Stimulated activated CD8-positive, alpha-beta memory T cell treated with anti-CD3 and anti-CD28 coated beads, Interleukin-4, amount 100 ng/mL, for 24 hours (primary cell): Measurements from ENCODE around the gene LONP2.

Source experiments
- DNase-seq: peaks from one replicate; pipeline ENCODE4 v3.0.0-alpha.2; 2020; ENCODE audit warnings: low read depth

LONP2 gene

GRCh38 chr16:48244080-48244862, at the start of gene LONP2:
Gene LONP2 (plus strand): TSS chr16:48244300. CDS start chr16:48244389, 89 bp downstream.
- peak; percentile 90 for DNase-seq

- DNase-seq, result no peak
Observed at GRCh38 chr16:48194828-48195556, 49.1 kb upstream of the LONP2 start.

- no peak for DNase-seq
Observed at GRCh38 chr16:48197294-48197693, 46.8 kb upstream of the LONP2 start.

GRCh38 chr16:48201515-48202201, 42.4 kb upstream of the LONP2 start:
- no peak for DNase-seq

GRCh38 chr16:48203974-48204824, 39.9 kb upstream of the LONP2 start:
- no peak for DNase-seq

GRCh38 chr16:48204825-48205151, 39.3 kb upstream of the LONP2 start:
- DNase-seq, result no peak

- no peak for DNase-seq
Observed at GRCh38 chr16:48206594-48207242, 37.4 kb upstream of the LONP2 start.

GRCh38 chr16:48210747-48211146, 33.4 kb upstream of the LONP2 start:
- no peak for DNase-seq

- no peak for DNase-seq
Observed at GRCh38 chr16:48212033-48212432, 32.1 kb upstream of the LONP2 start.

GRCh38 chr16:48215738-48216137, 28.4 kb upstream of the LONP2 start:
- no peak for DNase-seq

GRCh38 chr16:48217708-48218107, 26.4 kb upstream of the LONP2 start:
- DNase-seq, result no peak

- DNase-seq, result no peak
Observed at GRCh38 chr16:48218473-48218872, 25.6 kb upstream of the LONP2 start.

- no peak for DNase-seq
Observed at GRCh38 chr16:48220891-48221290, 23.2 kb upstream of the LONP2 start.

GRCh38 chr16:48223490-48223889, 20.6 kb upstream of the LONP2 start:
- DNase-seq, result no peak

GRCh38 chr16:48225456-48225855, 18.6 kb upstream of the LONP2 start:
- DNase-seq, result no peak

GRCh38 chr16:48231727-48232492, 12.2 kb upstream of the LONP2 start:
- no peak for DNase-seq

- no peak for DNase-seq
Observed at GRCh38 chr16:48232493-48233040, 11.5 kb upstream of the LONP2 start.

- no peak for DNase-seq
Observed at GRCh38 chr16:48234630-48235029, 9.5 kb upstream of the LONP2 start.

GRCh38 chr16:48235058-48235555, 9.0 kb upstream of the LONP2 start:
- no peak for DNase-seq

- DNase-seq, result no peak
Observed at GRCh38 chr16:48235556-48236136, 8.5 kb upstream of the LONP2 start.
